H1 (cell line): ENCODE measurements around the gene DENND5B. TPM values are rescaled to one million over a fixed set of nuclear protein-coding genes. Genes with fewer than 3 reads are reported as not detected.

Source experiments
- CTCF ChIA-PET: fragments of 300-600 bp; sonication (Branson Sonifier 250); formaldehyde crosslinking; loops from one replicate; lab custom pipeline; 2021; ENCODE audit not compliant: partially characterized antibody; lab: Charles Lee
- POLR2A ChIA-PET: fragments of 300-600 bp; sonication (Branson Sonifier 250); formaldehyde crosslinking; loops from one replicate; lab custom pipeline; 2021; ENCODE audit warnings: inconsistent platforms; ENCODE audit not compliant: partially characterized antibody; lab: Charles Lee
- DNase-seq, 2 experiments: peaks; one replicate each; pipeline versions ENCODE4 v3.0.0 to v3.0.0-alpha.2; 2010 to 2022; ENCODE audit warnings: low spot score in 2 of 2, low read depth in 1 of 2, mixed read lengths in 1 of 2
- FAIRE-seq: peaks from 2 replicates; lab custom pipeline; 2011; peaks lifted over from hg19 to GRCh38; lab: Jason Lieb, UNC
- H2AFZ ChIP-seq: 2 replicates; pipeline ENCODE4 v1.8.1; 2012; ENCODE audit warnings: low read length, inconsistent platforms
- H2AK5ac ChIP-seq: 2 replicates; pipeline ENCODE4 v1.6.1; 2013; ENCODE audit warnings: low read depth, low read length
- H2BK120ac ChIP-seq: replicated peaks from 2 replicates; pipeline ENCODE3; 2013; ENCODE audit warnings: low read depth, low read length, inconsistent platforms
- H2BK12ac ChIP-seq: 2 replicates; pipeline ENCODE4 v1.6.1; 2013; ENCODE audit warnings: low read depth, low read length
- H2BK15ac ChIP-seq: 2 replicates; pipeline ENCODE4 v1.6.1; 2013; ENCODE audit warnings: low read length
- H2BK20ac ChIP-seq: 2 replicates; pipeline ENCODE4 v1.6.1; 2013; ENCODE audit warnings: low read length
- H2BK5ac ChIP-seq: 2 replicates; pipeline ENCODE4 v1.6.1; 2013; ENCODE audit warnings: low read depth, low read length
- H3K14ac ChIP-seq: 2 replicates; pipeline ENCODE4 v1.6.1; 2013; ENCODE audit warnings: inconsistent platforms; ENCODE audit not compliant: insufficient read length
- H3K18ac ChIP-seq: 2 replicates; pipeline ENCODE4 v1.6.1; 2013; ENCODE audit warnings: low read length; ENCODE audit errors: extremely low read depth
- H3K23ac ChIP-seq: 2 replicates; pipeline ENCODE4 v1.6.1; 2013; ENCODE audit warnings: inconsistent platforms; ENCODE audit not compliant: insufficient read length
- H3K23me2 ChIP-seq: 2 replicates; pipeline ENCODE4 v1.6.1; 2013; ENCODE audit warnings: low read depth, low read length
- H3K27ac ChIP-seq: 2 replicates; pipeline ENCODE4 v1.6.1; 2011; ENCODE audit warnings: low read depth, low read length, inconsistent platforms
- H3K27me3 ChIP-seq, 4 experiments: replicated peaks in 1 of 4; 1 replicate in 1 of 4; 2 replicates in 3 of 4; pipeline versions ENCODE4 v1.6.1 to v1.8.1; 2011 to 2013; ENCODE audit warnings: low read length in 3 of 4, mild to moderate bottlenecking in 3 of 4, inconsistent platforms in 2 of 4, mixed read lengths in 2 of 4, moderate library complexity in 1 of 4; ENCODE audit not compliant: control insufficient read depth in 3 of 4, insufficient read depth in 3 of 4; ENCODE audit errors: extremely low read depth in 1 of 4
- H3K36me3 ChIP-seq, 4 experiments: 2 replicates each; pipeline versions ENCODE4 v1.6.1 to v1.8.1; 2011 to 2013; ENCODE audit warnings: mild to moderate bottlenecking in 4 of 4, low read length in 3 of 4, moderate library complexity in 2 of 4, control low read depth in 1 of 4, inconsistent platforms in 1 of 4; ENCODE audit not compliant: insufficient read depth in 4 of 4, control insufficient read depth in 2 of 4
- H3K4ac ChIP-seq: replicated peaks from 2 replicates; pipeline ENCODE3; 2013; ENCODE audit warnings: low read length, low read depth, mixed read lengths, inconsistent platforms; ENCODE audit not compliant: insufficient read length
- H3K4me1 ChIP-seq, 4 experiments: replicated peaks in 1 of 4; 1 replicate in 1 of 4; 2 replicates in 3 of 4; pipeline versions ENCODE4 v1.6.1 to v1.8.1; 2011 to 2013; ENCODE audit warnings: low read length in 3 of 4, inconsistent platforms in 2 of 4, mixed read lengths in 1 of 4; ENCODE audit not compliant: insufficient read depth in 4 of 4, control insufficient read depth in 3 of 4
- H3K4me2 ChIP-seq, 2 experiments: 2 replicates each; pipeline versions ENCODE4 v1.6.1 to v1.8.1; 2011 to 2013; ENCODE audit warnings: low read depth in 2 of 2, low read length in 2 of 2, control low read depth in 1 of 2, inconsistent platforms in 1 of 2, mild to moderate bottlenecking in 1 of 2; ENCODE audit not compliant: insufficient read depth in 1 of 2
- H3K4me3 ChIP-seq, 4 experiments: fragments of 200-600, 300-600 bp in 1 of 4; sonication (generic), shearing (Covaris generic), sonication (Bioruptor Twin) in 1 of 4; 2 replicates each; pipeline versions ENCODE4 v1.5.1 to v1.8.1; 2011 to 2016; ENCODE audit warnings: low read length in 4 of 4, low read depth in 3 of 4, control low read depth in 2 of 4, inconsistent platforms in 2 of 4, mild to moderate bottlenecking in 2 of 4, mixed read lengths in 1 of 4, moderate library complexity in 1 of 4; ENCODE audit not compliant: insufficient read depth in 2 of 4; ENCODE audit errors: extremely low read depth in 1 of 4
- H3K56ac ChIP-seq: replicated peaks from 2 replicates; pipeline ENCODE3; 2013; ENCODE audit warnings: low read depth, mild to moderate bottlenecking, mixed read lengths, low read length, inconsistent platforms; ENCODE audit not compliant: insufficient read length
- H3K79me1 ChIP-seq: 2 replicates; pipeline ENCODE4 v1.6.1; 2013; ENCODE audit warnings: low read depth, low read length, control low read depth
- H3K79me2 ChIP-seq, 2 experiments: 2 replicates each; pipeline versions ENCODE4 v1.6.1 to v1.8.1; 2012 to 2013; ENCODE audit warnings: low read length in 2 of 2, mild to moderate bottlenecking in 2 of 2, inconsistent platforms in 1 of 2; ENCODE audit not compliant: insufficient read depth in 2 of 2, control insufficient read depth in 1 of 2
- H3K9ac ChIP-seq, 4 experiments: replicated peaks in 1 of 4; 1 replicate in 1 of 4; 2 replicates in 3 of 4; pipeline versions ENCODE4 v1.6.1 to v1.8.1; 2011 to 2013; ENCODE audit warnings: low read depth in 3 of 4, low read length in 3 of 4, control low read depth in 2 of 4, mild to moderate bottlenecking in 2 of 4, moderate library complexity in 2 of 4, inconsistent platforms in 1 of 4; ENCODE audit errors: extremely low read depth in 1 of 4
- H3K9me3 ChIP-seq, 2 experiments: 2 replicates each; pipeline versions ENCODE4 v1.6.1 to v1.8.1; 2012 to 2013; ENCODE audit warnings: mild to moderate bottlenecking in 2 of 2, moderate library complexity in 2 of 2, control low read depth in 1 of 2, inconsistent platforms in 1 of 2, low read depth in 1 of 2, low read length in 1 of 2, mixed read lengths in 1 of 2; ENCODE audit not compliant: insufficient read depth in 2 of 2
- H4K20me1 ChIP-seq, 2 experiments: replicated peaks in 1 of 2; 2 replicates each; pipeline versions ENCODE3 to v1.8.1; 2011 to 2013; ENCODE audit warnings: inconsistent platforms in 2 of 2, low read length in 2 of 2, mild to moderate bottlenecking in 1 of 2; ENCODE audit not compliant: insufficient read depth in 2 of 2, control insufficient read depth in 1 of 2
- H4K5ac ChIP-seq: 2 replicates; pipeline ENCODE4 v1.6.1; 2013; ENCODE audit warnings: low read length, low read depth, mixed read lengths, inconsistent platforms; ENCODE audit not compliant: insufficient read length
- H4K8ac ChIP-seq: 2 replicates; pipeline ENCODE4 v1.8.0; 2013; ENCODE audit warnings: mild to moderate bottlenecking, moderate library complexity, low read length, inconsistent platforms; ENCODE audit not compliant: insufficient read depth; ENCODE audit errors: extremely low read depth
- H4K91ac ChIP-seq: replicated peaks from 2 replicates; pipeline ENCODE3; 2013; ENCODE audit warnings: low read length, mixed read lengths, inconsistent platforms; ENCODE audit not compliant: insufficient read length
- WGBS, 2 experiments: shearing (Covaris generic) in 1 of 2; methylation state at CpG; one replicate each; pipeline versions ENCODE4 v1.1.6 to v1.1.7; 2013 to 2015; ENCODE audit warnings: low lambda C conversion rate in 2 of 2, mixed read lengths in 2 of 2, inconsistent platforms in 1 of 2, low coverage in 1 of 2, missing lambda C conversion rate in 1 of 2; ENCODE audit not compliant: insufficient replicate concordance in 2 of 2, insufficient coverage in 1 of 2, insufficient read length in 1 of 2; ENCODE audit errors: extremely low coverage in 1 of 2, missing lambda C conversion rate in 1 of 2; 5-methylcytosine and 5-hydroxymethylcytosine counted together
- polyA plus RNA-seq, 7 experiments: library from polyadenylated mRNA; depleted of rRNA in 3 of 7; stranded (reverse) in 5 of 7; unstranded in 2 of 7; fragments of >200 nt in 5 of 7; fragments of 200-250 nt in 2 of 7; gene quantifications; 1 replicate in 5 of 7; 2 replicates in 1 of 7; 4 replicates in 1 of 7; pipeline versions ENCODE4 v1.2.1 to v1.2.3, GENCODE V29; 2011 to 2013; ENCODE audit warnings: missing spikeins in 2 of 7, mixed read lengths in 2 of 7
- total RNA-seq: library from RNA; stranded (reverse); fragmentation: NEBNext Ultra II Directional; extraction: Animal tissue kit (Norgen Biotek cat#: 25700); gene quantifications from 2 replicates; pipeline ENCODE4 v1.2.1, GENCODE V29; 2021
- TF ChIP-seq, protein P1 (sequence below): IDR thresholded peaks from 2 replicates; pipeline ENCODE4 v1.6.1; 2012; ENCODE audit warnings: inconsistent platforms

Gene DENND5B
- total and polyA plus RNA-seq, 2 of the 8 experiments (the other 6 are each of a cell fraction or from before 2014, with no cell fraction given) = 13.4 to 20.2 TPM

DNA sequence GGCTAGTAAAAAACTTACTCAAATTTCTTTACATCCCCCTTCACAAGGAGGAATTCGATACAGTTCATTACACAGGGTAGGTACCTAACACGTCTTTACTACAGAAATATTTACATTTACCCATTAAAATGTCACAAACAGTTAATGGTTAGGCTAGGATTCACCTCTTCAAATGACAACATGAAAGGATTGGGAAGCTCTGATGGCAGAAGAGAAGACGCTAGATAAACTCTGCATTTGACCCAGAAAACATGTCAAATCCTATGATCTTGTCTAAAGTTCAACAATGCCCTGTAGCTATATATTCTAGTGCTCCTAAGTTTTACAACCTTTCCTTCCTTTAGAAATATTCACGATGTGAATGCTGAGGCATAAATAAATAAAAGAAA is 64.8 kb downstream of the DENND5B start:
- H3K36me3 ChIP-seq = no peaks in the 10 kb centered on the region
- FAIRE-seq = no peak

More for the DNA sequence above, 64.8 kb downstream of the DENND5B start:
- H3K4me3 ChIP-seq = no peak overlapping the region
- H2BK120ac ChIP-seq = no peak overlapping the region
- no peak overlapping the region for H3K27ac ChIP-seq
- H4K91ac ChIP-seq = no peak overlapping the region
- H3K79me2 ChIP-seq = peaks cover 0 to 11% of the 10 kb centered on the region in 2 experiments; a peak in 3 of 4 replicates
- H3K4me2 ChIP-seq = no peak overlapping the region
- no peak overlapping the region for H3K9ac ChIP-seq
- no peaks in the 10 kb centered on the region; the same call in 1 of the 2 replicates for H3K23me2 ChIP-seq
- H3K14ac ChIP-seq = no peak overlapping the region
- POLR2A ChIA-PET = interaction anchor here (0.6 to 1.7 kb wide), 4 partner anchors 8 to 486 kb away, joined by 3 read pairs; no protein-coding TSS in a partner anchor
- H4K20me1 ChIP-seq = no peaks in the 10 kb centered on the region
- H2BK15ac ChIP-seq = no peak overlapping the region
- 75% methylated on average over 4 of the region's 4 CpGs; no CpG with 5 or more reads in 1 of the 2 experiments for WGBS, 2 experiments
- H3K27me3 ChIP-seq = no peaks in the 10 kb centered on the region
- TF ChIP-seq, protein P1, sequence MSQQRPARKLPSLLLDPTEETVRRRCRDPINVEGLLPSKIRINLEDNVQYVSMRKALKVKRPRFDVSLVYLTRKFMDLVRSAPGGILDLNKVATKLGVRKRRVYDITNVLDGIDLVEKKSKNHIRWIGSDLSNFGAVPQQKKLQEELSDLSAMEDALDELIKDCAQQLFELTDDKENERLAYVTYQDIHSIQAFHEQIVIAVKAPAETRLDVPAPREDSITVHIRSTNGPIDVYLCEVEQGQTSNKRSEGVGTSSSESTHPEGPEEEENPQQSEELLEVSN = no peak
- no peak overlapping the region for H2AFZ ChIP-seq
- no peak overlapping the region for H2BK5ac ChIP-seq
- CTCF ChIA-PET = no interaction called here
- no peak overlapping the region for H2BK20ac ChIP-seq
- H4K8ac ChIP-seq = no peak overlapping the region
- no peak overlapping the region for H3K18ac ChIP-seq
- H2AK5ac ChIP-seq = no peak overlapping the region
- DNase-seq = no peak
- H3K4me1 ChIP-seq = peaks cover 5 to 11% (median 6%) of the 10 kb centered on the region in 4 experiments; a peak in 6 of 7 replicates
- H2BK12ac ChIP-seq = no peak overlapping the region
- H4K5ac ChIP-seq = no peak overlapping the region
- H3K23ac ChIP-seq = no peak overlapping the region
- H3K79me1 ChIP-seq = no peaks in the 10 kb centered on the region
- no peaks in the 10 kb centered on the region for H3K9me3 ChIP-seq
- H3K4ac ChIP-seq = no peak overlapping the region
- H3K56ac ChIP-seq = no peak overlapping the region
